ENCODE data around the gene SUMF2. TPM values are rescaled to one million over a fixed set of nuclear protein-coding genes. Genes with fewer than 3 reads are reported as not detected.
"Not testable (repeated sequence)": the region's sequence is repeated elsewhere in the genome, so short reads cannot be mapped to it uniquely, and the experiment has no call there.

SUMF2 gene
- 100 to 1,000 TPM in 1 of 4 donors, 10 to 100 TPM in 3; 84.2 to 117 (median 88.6) TPM for total RNA-seq

- peak within 1 kb of the TSS; percentile 74 to 81 for H3K4me3 ChIP-seq
- no peaks in the 10 kb centered on the region for H3K27me3 ChIP-seq
- H3K9me3 ChIP-seq: no peaks in the 10 kb centered on the region
- peaks cover 0 to 61% of the 10 kb centered on the region in 2 donors for H3K36me3 ChIP-seq
- peak within 1 kb of the TSS; percentile 72 to 92 (median 89) for H3K27ac ChIP-seq
- peaks cover 0 to 16% (median 5%) of the 10 kb centered on the region in 3 donors for H3K4me1 ChIP-seq
- peak; percentile 99 for ATAC-seq
- TF ChIP-seq CTCF (IDR thresholded peaks at IDR 0.05): peak in 3 of 4 experiments; percentile 22 to 56 (median 27)
- TF ChIP-seq POLR2A (IDR thresholded peaks at IDR 0.05): peak; percentile 86 to 89
- no peak for TF ChIP-seq EP300 (IDR thresholded peaks at IDR 0.05)
- TF ChIP-seq POLR2AphosphoS5 (IDR thresholded peaks at IDR 0.05): peak; percentile 87
- 0% methylated on average over 3 to 10 of the region's 49 CpGs for WGBS, 2 donors (ENCODE audit: low coverage in 1 of 2)
Observed at GRCh38 chr7:56063882-56064625, at the start of gene SUMF2. Gene SUMF2, plus strand, starts transcription at chr7:56064286. Its CDS starts 26 bp downstream, at chr7:56064312.

- peaks cover 0 to 64% of the 10 kb centered on the region in 2 donors for H3K36me3 ChIP-seq
- not testable (repeated sequence) for ATAC-seq, H3K4me3 ChIP-seq, H3K9me3 ChIP-seq, H3K27me3 ChIP-seq, H3K4me1 ChIP-seq, H3K27ac ChIP-seq
- WGBS, 2 donors (ENCODE audit: low coverage in 1 of 2): 93% methylated on average over 3 of the region's 3 CpGs
Observed at GRCh38 chr7:56017015-56017414, 47.1 kb upstream of the SUMF2 start.

GRCh38 chr7:56019501-56019900 is 44.6 kb upstream of the SUMF2 start:
- Histone ChIP-seq H3K9me3 (no peaks in the 10 kb centered on the region), H3K27ac (no peak overlapping the region), H3K4me3 (no peak overlapping the region), H3K27me3 (no peaks in the 10 kb centered on the region), H3K4me1 (no peaks in the 10 kb centered on the region), H3K36me3 (peaks cover 0 to 47% of the 10 kb centered on the region in 2 donors)
- ATAC-seq: peak; percentile 25
- TF ChIP-seq CTCF (IDR thresholded peaks at IDR 0.05): no peak
- TF ChIP-seq EP300 (IDR thresholded peaks at IDR 0.05): no peak
- TF ChIP-seq POLR2AphosphoS5 (IDR thresholded peaks at IDR 0.05): no peak
- no peak for TF ChIP-seq POLR2A (IDR thresholded peaks at IDR 0.05)
- 56 to 90% methylated on average over 3 to 9 of the region's 9 CpGs for WGBS, 2 donors (ENCODE audit: low coverage in 1 of 2)

- Histone ChIP-seq H3K36me3 (peaks cover 0 to 29% of the 10 kb centered on the region in 2 donors), H3K4me3 (no peak overlapping the region), H3K27ac (no peak overlapping the region), H3K9me3 (no peaks in the 10 kb centered on the region), H3K4me1 (no peaks in the 10 kb centered on the region), H3K27me3 (no peaks in the 10 kb centered on the region)
- TF ChIP-seq EP300 (IDR thresholded peaks at IDR 0.05): no peak
- no peak for TF ChIP-seq POLR2AphosphoS5 (IDR thresholded peaks at IDR 0.05)
- TF ChIP-seq CTCF (IDR thresholded peaks at IDR 0.05): no peak
- TF ChIP-seq POLR2A (IDR thresholded peaks at IDR 0.05): no peak
- no peak for ATAC-seq
Observed at GRCh38 chr7:56023500-56023899, 40.6 kb upstream of the SUMF2 start.

GRCh38 chr7:56026538-56026937 is 37.5 kb upstream of the SUMF2 start:
- no peak overlapping the region for H3K4me3 ChIP-seq
- H3K27ac ChIP-seq: no peak overlapping the region
- H3K27me3 ChIP-seq: no peaks in the 10 kb centered on the region
- no peaks in the 10 kb centered on the region for H3K4me1 ChIP-seq
- TF ChIP-seq EP300 (IDR thresholded peaks at IDR 0.05) (no peak), POLR2AphosphoS5 (IDR thresholded peaks at IDR 0.05) (no peak), CTCF (IDR thresholded peaks at IDR 0.05) (no peak), POLR2A (IDR thresholded peaks at IDR 0.05) (no peak)
- no peaks in the 10 kb centered on the region for H3K9me3 ChIP-seq
- ATAC-seq: no peak
- H3K36me3 ChIP-seq: peaks cover 0 to 17% of the 10 kb centered on the region in 2 donors
- 37 to 100% methylated on average over 2 of the region's 2 CpGs for WGBS, 2 donors (ENCODE audit: low coverage in 1 of 2)

Measured in gastroesophageal sphincter (tissue), 4 donors.